K562 (cell line): ENCODE data around the gene GPR162. TPM values are rescaled to one million over a fixed set of nuclear protein-coding genes. Genes with fewer than 3 reads are reported as not detected.

Source experiments
- CGGBP1 ChIP-seq: fragments of 250-450 bp; sonication (Bioruptor Pico); IDR thresholded peaks from 2 replicates; pipeline ENCODE4 v1.9.0; 2021; ENCODE audit warnings: mild to moderate bottlenecking
- CHCHD3 ChIP-seq: fragments of 250-450 bp; sonication (Bioruptor Pico); IDR thresholded peaks from 2 replicates; pipeline ENCODE4 v2.1.2; 2022; ENCODE audit warnings: mild to moderate bottlenecking
- CUX1 ChIP-seq: fragments of 200-800 bp; sonication (Bioruptor generic); IDR thresholded peaks from 2 replicates; pipeline ENCODE4 v1.6.1; 2016; ENCODE audit warnings: missing genetic modification characterization, missing compliant biosample characterization
- DPF2 ChIP-seq: fragments of 450-650 bp; IDR thresholded peaks from 2 replicates; pipeline ENCODE4 v1.6.1; 2016
- FOXP4 ChIP-seq: sonication (generic); formaldehyde crosslinking; IDR thresholded peaks from 2 replicates; pipeline ENCODE4 v1.8.0; 2022; ENCODE audit warnings: mild to moderate bottlenecking, missing genetic modification reagents, borderline replicate concordance
- GABPB2 ChIP-seq: fragments of 250-450 bp; sonication (Bioruptor Pico); conservative IDR thresholded peaks from 2 replicates; pipeline ENCODE4 v1.5.1; 2021; ENCODE audit warnings: mild to moderate bottlenecking
- HNRNPLL ChIP-seq: fragments of 200-400 bp; formaldehyde crosslinking; IDR thresholded peaks from 2 replicates; pipeline ENCODE4 v1.6.1; 2017; ENCODE audit warnings: low read length, low read depth, mild to moderate bottlenecking; ENCODE audit not compliant: poor library complexity, severe bottlenecking
- NONO ChIP-seq, 2 experiments: fragments of 200-400 bp in 1 of 2; fragments of 450-650 bp in 1 of 2; formaldehyde crosslinking in 1 of 2; IDR thresholded peaks; 2 replicates each; pipeline ENCODE4 v1.6.1; 2017; ENCODE audit warnings: low read depth in 2 of 2, mild to moderate bottlenecking in 2 of 2, moderate library complexity in 2 of 2, low read length in 1 of 2
- PREB ChIP-seq: sonication (generic); formaldehyde crosslinking; IDR thresholded peaks from 2 replicates; pipeline ENCODE4 v1.8.1; 2023; ENCODE audit warnings: mild to moderate bottlenecking, missing genetic modification reagents
- PTTG1 ChIP-seq: fragments of 450-650 bp; IDR thresholded peaks from 2 replicates; pipeline ENCODE4 v1.6.1; 2016; ENCODE audit warnings: low read depth, mild to moderate bottlenecking, missing genetic modification characterization, missing compliant biosample characterization
- RFX5 ChIP-seq: IDR thresholded peaks from 2 replicates; pipeline ENCODE4 v1.6.1; 2011; ENCODE audit warnings: low read depth, mild to moderate bottlenecking, improper control_type of control experiment, low read length
- ZNF398 ChIP-seq: fragments of 250-450 bp; sonication (Bioruptor Pico); IDR thresholded peaks from 2 replicates; pipeline ENCODE4 v1.8.0; 2021; ENCODE audit warnings: moderate library complexity, mild to moderate bottlenecking, inconsistent platforms
- polyA plus RNA-seq, 8 experiments: library from polyadenylated mRNA; depleted of rRNA in 4 of 8; stranded (reverse) in 5 of 8; unstranded in 3 of 8; fragments of >200 nt; fragmentation: Nextera tagmentation in 2 of 8; fragmentation: Illumina TruSeq in 1 of 8; extraction: Ambion mirVana in 2 of 8; extraction: Trizol in 1 of 8; gene quantifications; 2 replicates each; pipeline versions ENCODE4 v1.2.1 to v1.2.3, GENCODE V29; 2011 to 2014; ENCODE audit warnings: inconsistent platforms in 1 of 8, missing spikeins in 1 of 8
- total RNA-seq, 7 experiments: library from RNA; depleted of rRNA in 6 of 7; stranded (reverse); fragments of >200 nt in 6 of 7; fragmentation: Illumina TruSeq in 2 of 7; extraction: Trizol in 2 of 7; gene quantifications; 2 replicates each; pipeline versions ENCODE4 v1.2.1 to v1.2.3, GENCODE V29; 2011 to 2021; ENCODE audit warnings: low replicate concordance in 1 of 7
- TF ChIP-seq, protein P1 (sequence below), 2 experiments: fragments of 450-650 bp; IDR thresholded peaks; 2 replicates each; pipeline ENCODE4 v1.6.1; 2016
- TF ChIP-seq, protein P2 (sequence below): sonication (generic); formaldehyde crosslinking; IDR thresholded peaks from 2 replicates; pipeline ENCODE4 v1.8.0; 2022; ENCODE audit warnings: missing genetic modification reagents, mild to moderate bottlenecking, borderline replicate concordance

GPR162 gene
- total and polyA plus RNA-seq, 9 of the 15 experiments (the other 6 are each of a cell fraction or from before 2014, with no cell fraction given): 0.65 to 1.8 (median 1.1) TPM; not detected in 2

GRCh38 chr12:6827437-6827911 is 5.9 kb downstream of the GPR162 start (continued):
- TF ChIP-seq CUX1 (CRISPR knock-in tag) (no peak), PTTG1 (no peak), GABPB2 (CRISPR knock-in tag) (no peak), DPF2 (no peak), RFX5 (no peak), NONO (IDR thresholded peaks at IDR 0.05; ENCODE audit: low read depth in 2 of 2, low read length in 1 of 2) (no peak), CHCHD3 (CRISPR knock-in tag) (no peak), FOXP4 (CRISPR knock-in tag) (no peak), HNRNPLL (no peak), CGGBP1 (CRISPR knock-in tag) (no peak), PREB (no peak), ZNF398 (CRISPR knock-in tag) (no peak)
- TF ChIP-seq, protein P1, sequence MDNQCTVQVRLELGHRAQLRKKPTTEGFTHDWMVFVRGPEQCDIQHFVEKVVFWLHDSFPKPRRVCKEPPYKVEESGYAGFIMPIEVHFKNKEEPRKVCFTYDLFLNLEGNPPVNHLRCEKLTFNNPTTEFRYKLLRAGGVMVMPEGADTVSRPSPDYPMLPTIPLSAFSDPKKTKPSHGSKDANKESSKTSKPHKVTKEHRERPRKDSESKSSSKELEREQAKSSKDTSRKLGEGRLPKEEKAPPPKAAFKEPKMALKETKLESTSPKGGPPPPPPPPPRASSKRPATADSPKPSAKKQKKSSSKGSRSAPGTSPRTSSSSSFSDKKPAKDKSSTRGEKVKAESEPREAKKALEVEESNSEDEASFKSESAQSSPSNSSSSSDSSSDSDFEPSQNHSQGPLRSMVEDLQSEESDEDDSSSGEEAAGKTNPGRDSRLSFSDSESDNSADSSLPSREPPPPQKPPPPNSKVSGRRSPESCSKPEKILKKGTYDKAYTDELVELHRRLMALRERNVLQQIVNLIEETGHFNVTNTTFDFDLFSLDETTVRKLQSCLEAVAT (IDR thresholded peaks at IDR 0.05): no peak
- TF ChIP-seq, protein P2, sequence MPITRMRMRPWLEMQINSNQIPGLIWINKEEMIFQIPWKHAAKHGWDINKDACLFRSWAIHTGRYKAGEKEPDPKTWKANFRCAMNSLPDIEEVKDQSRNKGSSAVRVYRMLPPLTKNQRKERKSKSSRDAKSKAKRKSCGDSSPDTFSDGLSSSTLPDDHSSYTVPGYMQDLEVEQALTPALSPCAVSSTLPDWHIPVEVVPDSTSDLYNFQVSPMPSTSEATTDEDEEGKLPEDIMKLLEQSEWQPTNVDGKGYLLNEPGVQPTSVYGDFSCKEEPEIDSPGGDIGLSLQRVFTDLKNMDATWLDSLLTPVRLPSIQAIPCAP (CRISPR knock-in tag): no peak
